22Rv1 (cell line): ENCODE results near the gene RIPPLY3.

Experiments
- ZFX ChIP-seq: fragments of 450-650 bp; IDR thresholded peaks from 2 replicates; pipeline ENCODE4 v1.6.1; 2017; ENCODE audit warnings: antibody characterized with exemption, borderline replicate concordance
- TF ChIP-seq, protein P1 (sequence below): fragments of 450-650 bp; IDR thresholded peaks from 2 replicates; pipeline ENCODE4 v1.5.1; 2017; ENCODE audit warnings: mild to moderate bottlenecking

DNA sequence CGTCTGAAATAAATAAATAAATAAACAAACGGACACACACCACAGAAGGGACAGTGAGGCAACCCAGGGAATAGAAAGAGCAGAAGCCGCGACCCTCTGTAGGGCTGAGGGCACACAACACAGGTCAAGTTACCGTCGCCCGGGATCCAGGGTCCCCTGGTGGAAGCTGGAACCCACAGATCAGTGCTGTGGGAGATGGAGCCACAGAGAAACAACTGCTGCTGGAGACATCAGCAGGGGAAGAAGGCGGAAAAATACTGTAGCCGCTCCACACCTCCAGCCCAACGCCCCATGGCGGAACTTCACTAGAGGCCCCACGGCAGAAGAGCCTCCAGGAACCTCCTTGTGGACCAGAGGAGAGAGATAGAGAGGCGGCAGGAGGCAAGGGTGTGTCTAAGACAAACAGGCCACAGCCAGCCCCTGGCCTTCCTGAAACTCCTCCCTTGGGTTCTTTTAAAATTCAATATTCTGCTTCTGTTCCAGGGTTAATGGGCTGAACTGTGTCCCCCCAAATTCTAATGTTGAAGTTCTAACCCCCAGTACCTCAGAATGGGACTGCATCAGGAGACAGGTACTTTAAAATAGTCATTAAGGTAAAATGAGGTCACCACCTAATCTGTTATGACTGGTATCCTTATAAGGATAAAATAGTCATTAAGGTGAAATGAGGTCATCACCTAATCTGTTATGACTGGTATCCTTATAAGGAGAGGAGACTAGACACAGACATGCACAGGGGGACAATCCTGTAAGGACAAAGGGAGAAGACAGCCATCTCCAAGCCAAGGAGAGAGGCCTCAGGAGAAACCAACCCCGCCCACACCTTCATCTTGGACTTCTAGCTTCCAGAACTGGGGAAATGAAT is 32.3 kb upstream of the RIPPLY3 start:
- TF ChIP-seq ZFX, result no peak
- TF ChIP-seq, protein P1, sequence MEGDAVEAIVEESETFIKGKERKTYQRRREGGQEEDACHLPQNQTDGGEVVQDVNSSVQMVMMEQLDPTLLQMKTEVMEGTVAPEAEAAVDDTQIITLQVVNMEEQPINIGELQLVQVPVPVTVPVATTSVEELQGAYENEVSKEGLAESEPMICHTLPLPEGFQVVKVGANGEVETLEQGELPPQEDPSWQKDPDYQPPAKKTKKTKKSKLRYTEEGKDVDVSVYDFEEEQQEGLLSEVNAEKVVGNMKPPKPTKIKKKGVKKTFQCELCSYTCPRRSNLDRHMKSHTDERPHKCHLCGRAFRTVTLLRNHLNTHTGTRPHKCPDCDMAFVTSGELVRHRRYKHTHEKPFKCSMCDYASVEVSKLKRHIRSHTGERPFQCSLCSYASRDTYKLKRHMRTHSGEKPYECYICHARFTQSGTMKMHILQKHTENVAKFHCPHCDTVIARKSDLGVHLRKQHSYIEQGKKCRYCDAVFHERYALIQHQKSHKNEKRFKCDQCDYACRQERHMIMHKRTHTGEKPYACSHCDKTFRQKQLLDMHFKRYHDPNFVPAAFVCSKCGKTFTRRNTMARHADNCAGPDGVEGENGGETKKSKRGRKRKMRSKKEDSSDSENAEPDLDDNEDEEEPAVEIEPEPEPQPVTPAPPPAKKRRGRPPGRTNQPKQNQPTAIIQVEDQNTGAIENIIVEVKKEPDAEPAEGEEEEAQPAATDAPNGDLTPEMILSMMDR, result no peak
